ENCODE results near the gene FHIT.

GRCh38 chr3:60414011-60414410, 837.2 kb downstream of the FHIT start:
- TF ChIP-seq CTCF (IDR thresholded peaks at IDR 0.05), result no peak
- no peak for TF ChIP-seq POLR2A (IDR thresholded peaks at IDR 0.05)

All from Peyer's patch (tissue), 4 donors.